ENCODE measurements around the gene NEK1. TPM values are rescaled to one million over a fixed set of nuclear protein-coding genes. Genes with fewer than 3 reads are reported as not detected.

Gene NEK1
- total and polyA plus RNA-seq, 2 of the 8 experiments (the other 6 are each of a cell fraction or from before 2014, with no cell fraction given), result 3.9 to 11.7 TPM

DNA sequence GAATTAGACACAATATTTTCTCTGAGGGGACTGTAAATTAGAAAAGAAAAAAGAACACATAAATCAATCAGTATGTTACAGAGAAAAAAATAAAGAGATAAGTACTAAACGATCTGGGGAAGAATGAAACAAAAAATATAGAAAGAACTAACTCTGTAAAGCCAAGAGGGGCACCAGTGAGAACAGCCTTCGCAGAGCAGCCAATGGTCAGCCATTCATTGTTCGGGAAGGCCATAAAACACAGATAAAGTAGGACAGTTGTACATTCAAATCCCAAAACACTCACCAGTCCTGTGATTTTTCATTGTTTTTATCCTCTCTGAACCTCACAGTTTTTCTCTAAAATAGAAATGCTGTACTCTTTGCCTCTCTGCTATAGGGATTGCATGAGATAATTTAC is 127.9 kb downstream of the NEK1 start (continued):
- TF ChIP-seq TAF7 (optimal IDR thresholded peaks at IDR 0.05; ENCODE audit: borderline replicate concordance, low read depth, low read length), result no peak
- TF ChIP-seq HDAC2 (IDR thresholded peaks at IDR 0.05; ENCODE audit: borderline replicate concordance in 1 of 2, low read depth in 2 of 2, low read length in 2 of 2), result no peak
- TF ChIP-seq JUN (IDR thresholded peaks at IDR 0.05; ENCODE audit: low read depth, low read length), result no peak
- TF ChIP-seq FOSL1 (IDR thresholded peaks at IDR 0.05; ENCODE audit: insufficient read depth, low read depth, low read length), result no peak
